ENCODE data around the gene NTRK2.

Gene NTRK2

DNA sequence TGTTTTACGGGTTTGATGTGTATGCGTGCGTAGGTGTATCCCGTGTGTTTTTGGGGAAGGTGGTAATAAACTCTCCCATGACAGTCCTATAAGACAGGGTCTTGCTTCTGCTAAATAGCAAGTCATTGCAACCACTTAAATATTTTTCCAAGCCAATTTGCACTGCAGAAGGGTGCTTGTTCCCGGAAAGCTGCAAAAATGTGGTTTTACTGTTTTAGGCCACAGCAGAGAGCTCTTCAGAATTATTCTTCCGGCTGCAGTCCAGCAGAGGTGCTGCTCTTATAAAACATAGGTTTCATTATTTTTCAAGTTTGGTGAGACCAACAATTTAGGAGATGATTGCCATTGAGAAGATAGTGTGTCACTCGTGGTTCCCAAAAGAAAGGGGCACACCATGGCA is 192.8 kb downstream of the NTRK2 start:
- no peak for DNase-seq (ENCODE audit: low read depth)
- in situ Hi-C loops (cut with HindIII; ENCODE audit: low sequenced_read_pairs), result no loop called here
- TF ChIP-seq, protein P1, sequence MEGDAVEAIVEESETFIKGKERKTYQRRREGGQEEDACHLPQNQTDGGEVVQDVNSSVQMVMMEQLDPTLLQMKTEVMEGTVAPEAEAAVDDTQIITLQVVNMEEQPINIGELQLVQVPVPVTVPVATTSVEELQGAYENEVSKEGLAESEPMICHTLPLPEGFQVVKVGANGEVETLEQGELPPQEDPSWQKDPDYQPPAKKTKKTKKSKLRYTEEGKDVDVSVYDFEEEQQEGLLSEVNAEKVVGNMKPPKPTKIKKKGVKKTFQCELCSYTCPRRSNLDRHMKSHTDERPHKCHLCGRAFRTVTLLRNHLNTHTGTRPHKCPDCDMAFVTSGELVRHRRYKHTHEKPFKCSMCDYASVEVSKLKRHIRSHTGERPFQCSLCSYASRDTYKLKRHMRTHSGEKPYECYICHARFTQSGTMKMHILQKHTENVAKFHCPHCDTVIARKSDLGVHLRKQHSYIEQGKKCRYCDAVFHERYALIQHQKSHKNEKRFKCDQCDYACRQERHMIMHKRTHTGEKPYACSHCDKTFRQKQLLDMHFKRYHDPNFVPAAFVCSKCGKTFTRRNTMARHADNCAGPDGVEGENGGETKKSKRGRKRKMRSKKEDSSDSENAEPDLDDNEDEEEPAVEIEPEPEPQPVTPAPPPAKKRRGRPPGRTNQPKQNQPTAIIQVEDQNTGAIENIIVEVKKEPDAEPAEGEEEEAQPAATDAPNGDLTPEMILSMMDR (IDR thresholded peaks at IDR 0.05; ENCODE audit: low read depth, low read length, missing control alignments), result no peak
- no peak overlapping the region for H3K4me3 ChIP-seq (ENCODE audit: low read depth, low read length)

DNA sequence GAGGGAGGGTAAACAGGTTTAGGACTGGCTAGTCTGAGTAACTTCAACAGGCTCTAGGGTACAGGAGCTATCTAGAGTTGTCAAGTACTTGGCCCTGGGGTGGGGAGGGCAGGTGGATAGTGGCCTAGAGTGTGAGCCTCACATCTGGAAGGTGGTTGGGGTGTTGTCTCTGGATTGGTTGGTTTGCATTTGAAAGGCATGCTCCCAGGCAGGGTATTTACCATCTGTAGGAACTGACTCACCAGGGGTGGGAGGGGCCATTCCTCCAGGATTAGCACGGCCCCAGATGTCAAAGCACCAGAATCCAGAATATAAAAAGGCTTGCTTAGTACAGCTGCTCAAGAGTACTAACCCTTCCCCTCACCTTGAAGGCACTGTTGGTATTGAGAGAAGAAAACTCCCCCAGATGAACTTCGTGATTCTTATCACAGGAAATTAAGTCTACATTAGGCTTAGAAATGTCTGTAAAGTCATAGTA is 193.3 kb downstream of the NTRK2 start:
- no peak for DNase-seq (ENCODE audit: low read depth)
- TF ChIP-seq, protein P1 (IDR thresholded peaks at IDR 0.05; ENCODE audit: low read depth, low read length, missing control alignments), result no peak
- H3K4me3 ChIP-seq (ENCODE audit: low read depth, low read length), result no peak overlapping the region
- in situ Hi-C loops (cut with HindIII; ENCODE audit: low sequenced_read_pairs), result no loop called here

- no peak for DNase-seq (ENCODE audit: low read depth)
- H3K4me3 ChIP-seq (ENCODE audit: low read depth, low read length), result no peak overlapping the region
- in situ Hi-C loops (cut with HindIII; ENCODE audit: low sequenced_read_pairs), result no loop called here
- TF ChIP-seq, protein P1 (IDR thresholded peaks at IDR 0.05; ENCODE audit: low read depth, low read length, missing control alignments), result no peak
Observed at GRCh38 chr9:84863372-84863771, 193.8 kb downstream of the NTRK2 start.

- no peak overlapping the region for H3K4me3 ChIP-seq (ENCODE audit: low read depth, low read length)
- in situ Hi-C loops (cut with HindIII; ENCODE audit: low sequenced_read_pairs), result no loop called here
- TF ChIP-seq, protein P1 (IDR thresholded peaks at IDR 0.05; ENCODE audit: low read depth, low read length, missing control alignments), result no peak
- no peak for DNase-seq (ENCODE audit: low read depth)
Observed at GRCh38 chr9:84866396-84867175, 197.1 kb downstream of the NTRK2 start.

GRCh38 chr9:84867186-84867585 is 197.7 kb downstream of the NTRK2 start:
- no peak for DNase-seq (ENCODE audit: low read depth)
- TF ChIP-seq, protein P1 (IDR thresholded peaks at IDR 0.05; ENCODE audit: low read depth, low read length, missing control alignments), result no peak
- in situ Hi-C loops (cut with HindIII; ENCODE audit: low sequenced_read_pairs), result no loop called here
- H3K4me3 ChIP-seq (ENCODE audit: low read depth, low read length), result no peak overlapping the region

- TF ChIP-seq, protein P1 (IDR thresholded peaks at IDR 0.05; ENCODE audit: low read depth, low read length, missing control alignments), result no peak
- H3K4me3 ChIP-seq (ENCODE audit: low read depth, low read length), result no peak overlapping the region
- in situ Hi-C loops (cut with HindIII; ENCODE audit: low sequenced_read_pairs), result no loop called here
- DNase-seq (ENCODE audit: low read depth), result no peak
Observed at GRCh38 chr9:84869091-84869490, 199.6 kb downstream of the NTRK2 start.
